GM19043 (cell line): ENCODE results near the gene STIP1.
"Not testable (repeated sequence)": the region's sequence is repeated elsewhere in the genome, so short reads cannot be mapped to it uniquely, and the experiment has no call there.

Experiments used
- ATAC-seq: cut with Tn5 transposase; IDR thresholded peaks from one replicate; pipeline ENCODE4 v1.9.1; 2021; ENCODE audit warnings: low read depth; ENCODE audit not compliant: unreplicated experiment

The STIP1 gene

GRCh38 chr11:64157631-64158394 lies 28.2 kb upstream of the STIP1 start:
- no peak for ATAC-seq

GRCh38 chr11:64161037-64161436 lies 24.9 kb upstream of the STIP1 start:
- no peak for ATAC-seq

- not testable (repeated sequence) for ATAC-seq
Observed at GRCh38 chr11:64162769-64163168, 23.2 kb upstream of the STIP1 start.

- ATAC-seq: no peak
Observed at GRCh38 chr11:64163951-64164350, 22.0 kb upstream of the STIP1 start.

- ATAC-seq: no peak
Observed at GRCh38 chr11:64164392-64165312, 21.3 kb upstream of the STIP1 start.

GRCh38 chr11:64165481-64165841 lies 20.5 kb upstream of the STIP1 start:
- no peak for ATAC-seq

- ATAC-seq: peak; percentile 72
Observed at GRCh38 chr11:64165842-64166635, 19.9 kb upstream of the STIP1 start, which contains the start of gene MACROD1. TSS of gene MACROD1 (minus strand) at chr11:64166113. CDS start at chr11:64165994, 119 bp downstream.

GRCh38 chr11:64170419-64170818 lies 15.6 kb upstream of the STIP1 start:
- no peak for ATAC-seq

- no peak for ATAC-seq
Observed at GRCh38 chr11:64173616-64174355, 12.2 kb upstream of the STIP1 start.

- ATAC-seq: no peak
Observed at GRCh38 chr11:64176751-64177150, 9.2 kb upstream of the STIP1 start.

GRCh38 chr11:64178203-64178602 lies 7.8 kb upstream of the STIP1 start:
- ATAC-seq: no peak

- ATAC-seq: no peak
Observed at GRCh38 chr11:64178951-64179639, 6.9 kb upstream of the STIP1 start.

GRCh38 chr11:64180891-64181290 lies 5.1 kb upstream of the STIP1 start:
- no peak for ATAC-seq

- ATAC-seq: no peak
Observed at GRCh38 chr11:64181506-64182411, 4.2 kb upstream of the STIP1 start.

- no peak for ATAC-seq
Observed at GRCh38 chr11:64183890-64184289, 2.1 kb upstream of the STIP1 start.

- peak; percentile 2 for ATAC-seq
Observed at GRCh38 chr11:64185175-64185692, 737 bp upstream of the STIP1 start.

- ATAC-seq: no peak
Observed at GRCh38 chr11:64186492-64187165, 658 bp downstream of the STIP1 start.

- no peak for ATAC-seq
Observed at GRCh38 chr11:64192434-64192833, 6.5 kb downstream of the STIP1 start.
